ENCODE results near the gene MVP. TPM values are rescaled to one million over a fixed set of nuclear protein-coding genes. Genes with fewer than 3 reads are reported as not detected.
"Not testable (repeated sequence)": the region's sequence is repeated elsewhere in the genome, so short reads cannot be mapped to it uniquely, and the experiment has no call there.

Gene MVP
- total RNA-seq, 1 donor from 2014 or later, result 111 TPM

- peaks cover 28% of the 10 kb centered on the region for H3K4me1 ChIP-seq
- peak within 1 kb of the TSS; percentile 91 for H3K27ac ChIP-seq
- intact Hi-C loops (cut with DNase I), result no loop called here
- peak within 1 kb of the TSS; percentile 69 for H3K4me3 ChIP-seq
- no peaks in the 10 kb centered on the region for H3K9me3 ChIP-seq
- DNase-seq (ENCODE audit: extremely low spot score in 2 of 2), result peak in 1 of 2 donors; percentile 97
- no peaks in the 10 kb centered on the region for H3K36me3 ChIP-seq
- H3K27me3 ChIP-seq, result no peaks in the 10 kb centered on the region
- TF ChIP-seq POLR2A (IDR thresholded peaks at IDR 0.05) (peak in 1 of 2 donors; percentile 64), CTCF (IDR thresholded peaks at IDR 0.05) (peak; percentile 63 to 78 (median 67)), POLR2AphosphoS5 (IDR thresholded peaks at IDR 0.05; ENCODE audit: insufficient read depth in 1 of 2, low read depth in 1 of 2) (peak; percentile 96 to 100)
These were observed 29.9 kb upstream of the MVP start, which contains the start of gene KIF22 for GRCh38 chr16:29790183-29790948. KIF22 (plus strand) TSS chr16:29790751; CDS start chr16:29790760, 9 bp downstream.

GRCh38 chr16:29790949-29791844 is 29.1 kb upstream of the MVP start:
- intact Hi-C loops (cut with DNase I), result no loop called here
- Histone ChIP-seq H3K27me3 (no peaks in the 10 kb centered on the region), H3K27ac (peak overlapping the region; percentile 91), H3K4me3 (peak overlapping the region; percentile 69), H3K36me3 (no peaks in the 10 kb centered on the region), H3K9me3 (no peaks in the 10 kb centered on the region), H3K4me1 (peaks cover 25% of the 10 kb centered on the region)
- no peak for DNase-seq (ENCODE audit: extremely low spot score in 2 of 2)
- TF ChIP-seq POLR2A (IDR thresholded peaks at IDR 0.05) (no peak), POLR2AphosphoS5 (IDR thresholded peaks at IDR 0.05; ENCODE audit: insufficient read depth in 1 of 2, low read depth in 1 of 2) (no peak), CTCF (IDR thresholded peaks at IDR 0.05) (no peak)

- H3K36me3 ChIP-seq, result peaks cover 0 to 6% of the 10 kb centered on the region in 2 donors
- peaks cover 25% of the 10 kb centered on the region for H3K4me1 ChIP-seq
- intact Hi-C loops (cut with DNase I), result no loop called here
- DNase-seq (ENCODE audit: extremely low spot score in 2 of 2), result no peak
- no peak overlapping the region for H3K27ac ChIP-seq
- TF ChIP-seq POLR2A (IDR thresholded peaks at IDR 0.05), result no peak
- TF ChIP-seq CTCF (IDR thresholded peaks at IDR 0.05), result no peak
- no peak for TF ChIP-seq POLR2AphosphoS5 (IDR thresholded peaks at IDR 0.05; ENCODE audit: insufficient read depth in 1 of 2, low read depth in 1 of 2)
- peak overlapping the region in 1 of 2 donors; percentile 69 for H3K4me3 ChIP-seq
- H3K9me3 ChIP-seq, result no peaks in the 10 kb centered on the region
- no peaks in the 10 kb centered on the region for H3K27me3 ChIP-seq
These were observed 28.1 kb upstream of the MVP start for GRCh38 chr16:29791845-29792807.

- intact Hi-C loops (cut with DNase I), result not testable (repeated sequence)
- peaks cover 25% of the 10 kb centered on the region for H3K4me1 ChIP-seq
These were observed 27.1 kb upstream of the MVP start for GRCh38 chr16:29793153-29793552.

More at GRCh38 chr16:29793153-29793552, 27.1 kb upstream of the MVP start:
- not testable (repeated sequence) for H3K4me3 ChIP-seq; H3K27ac ChIP-seq; H3K27me3 ChIP-seq; DNase-seq (ENCODE audit: extremely low spot score in 2 of 2); H3K9me3 ChIP-seq
- H3K36me3 ChIP-seq, result peaks cover 0 to 14% of the 10 kb centered on the region in 2 donors
